CD1c-positive myeloid dendritic cell (primary cell): Measurements from ENCODE around the gene FANCL.
"Not testable (repeated sequence)": the region's sequence is repeated elsewhere in the genome, so short reads cannot be mapped to it uniquely, and the experiment has no call there.

Source experiments
- DNase-seq: peaks from one replicate; pipeline ENCODE4 v3.0.0-alpha.2; 2016; ENCODE audit errors: extremely low spot score

The FANCL gene

DNA sequence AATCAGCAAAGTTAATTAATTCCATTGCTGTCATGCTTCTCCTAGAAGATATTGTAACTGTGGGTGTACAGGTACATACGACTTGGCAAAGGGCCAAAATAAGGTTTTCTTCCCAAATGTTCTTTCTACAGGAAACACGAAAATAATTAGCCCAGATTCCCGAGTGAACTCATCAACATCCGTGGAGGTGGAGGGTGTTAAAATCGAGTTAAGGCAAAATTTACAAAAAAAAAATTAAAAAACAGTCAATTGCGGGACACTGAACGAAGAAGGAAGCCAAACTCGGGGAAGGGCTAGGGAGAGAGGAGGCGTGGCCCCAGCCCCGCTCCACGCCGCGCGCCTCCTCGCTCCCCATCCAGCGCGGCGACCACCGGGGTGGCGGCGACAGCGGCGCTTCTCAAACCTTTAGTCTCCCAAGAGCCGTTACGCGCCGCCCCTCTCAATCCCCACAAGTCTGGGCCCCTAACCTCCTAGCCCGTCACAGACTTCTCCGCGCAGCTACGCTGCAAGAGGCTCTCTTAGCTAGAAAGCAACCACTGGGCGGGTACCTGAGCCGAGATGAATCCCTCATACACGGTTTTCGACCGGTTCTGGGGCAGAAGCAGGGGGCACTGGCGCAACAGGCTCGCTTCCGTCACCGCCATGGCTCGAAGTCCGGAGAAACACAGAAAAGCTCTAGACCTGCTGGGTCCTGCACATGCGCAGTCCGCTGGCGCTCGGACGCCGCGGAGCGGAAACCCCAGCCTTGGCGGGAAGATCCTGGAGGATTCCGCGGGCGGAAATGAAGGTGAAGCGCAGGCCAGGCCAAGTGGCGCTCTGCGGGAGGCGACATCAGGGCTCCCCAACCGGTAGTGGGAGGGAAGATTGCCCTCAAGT, at the start of gene FANCL:
Gene FANCL (minus strand): TSS at position 656 of the 876 bp plus-strand sequence. CDS start 12 bp downstream, at position 644.
- peak; percentile 85 for DNase-seq

DNA sequence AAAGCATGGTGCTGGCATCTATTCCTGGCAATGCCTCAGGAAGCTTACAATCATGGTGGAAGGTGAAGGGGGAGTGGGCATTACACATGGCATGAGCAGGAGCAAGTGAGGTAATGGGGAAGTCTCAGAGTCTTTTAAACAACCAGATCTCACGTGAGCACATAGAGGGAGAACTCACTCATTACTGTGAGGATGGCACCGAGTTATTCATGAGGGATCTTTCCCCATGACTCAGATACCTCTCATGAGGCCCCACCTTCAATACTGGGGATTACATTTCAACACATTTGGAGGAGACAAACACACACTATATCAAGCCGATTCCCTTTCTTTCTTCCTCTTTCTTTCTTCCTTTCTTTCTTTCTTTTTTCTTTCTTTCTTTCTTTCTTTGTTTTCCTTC, 47.9 kb upstream of the FANCL start:
- no peak for DNase-seq

DNA sequence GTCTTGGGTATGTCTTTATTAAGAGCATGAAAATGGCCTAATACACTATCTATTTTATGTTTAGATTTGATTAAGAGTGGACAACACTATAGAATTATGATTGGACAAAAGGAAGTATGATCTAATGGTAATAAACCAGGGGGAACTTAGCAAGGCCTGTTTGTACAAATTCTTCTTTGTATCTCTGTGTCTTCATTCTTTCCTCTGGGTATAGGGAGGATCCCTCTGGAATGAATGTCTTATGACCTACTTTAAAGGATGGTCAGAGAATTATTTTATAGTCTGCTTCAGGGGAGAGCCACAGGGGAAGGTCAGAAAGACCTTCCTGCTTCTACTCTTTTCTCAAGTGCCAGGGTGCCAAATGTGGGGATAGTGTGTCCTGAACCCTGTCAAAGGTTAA, 42.8 kb upstream of the FANCL start:
- DNase-seq, result no peak

DNA sequence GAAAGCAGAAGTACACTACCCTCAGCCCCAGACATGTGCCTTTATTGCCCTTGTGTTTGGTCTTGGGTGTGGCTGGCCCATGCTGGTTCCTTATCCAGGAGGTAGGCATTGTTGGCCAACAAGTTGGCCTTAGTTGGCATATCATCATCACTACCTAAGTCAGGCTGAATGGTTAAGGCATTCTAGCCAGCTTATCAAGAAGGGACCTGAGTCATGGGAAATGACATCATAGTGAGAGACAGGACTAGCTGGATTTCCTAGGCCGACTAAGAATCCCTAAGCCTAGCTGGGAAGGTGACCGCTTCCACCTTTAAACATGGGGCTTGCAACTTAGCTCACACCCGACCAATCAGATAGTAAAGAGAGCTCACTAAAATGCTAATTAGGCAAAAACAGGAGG, 34.0 kb upstream of the FANCL start:
- not testable (repeated sequence) for DNase-seq

DNA sequence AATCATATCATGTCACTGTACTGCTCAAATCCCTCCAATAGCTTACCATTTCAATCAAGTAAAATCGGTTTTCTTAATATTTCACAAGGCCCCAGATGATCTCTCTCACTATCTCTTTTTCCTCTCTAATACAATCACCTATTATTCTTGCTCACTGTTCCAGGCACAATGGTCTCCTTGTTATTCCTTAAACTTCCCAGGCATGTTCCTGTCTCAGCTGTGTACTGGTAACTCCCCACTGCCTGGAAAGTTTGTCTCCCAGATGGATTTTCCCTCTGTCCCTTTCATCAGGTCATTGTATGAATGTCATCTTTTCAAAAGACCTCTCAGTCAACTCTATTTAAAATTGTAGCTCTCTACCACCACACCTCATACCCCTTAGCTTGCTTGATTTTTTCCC, 30.7 kb upstream of the FANCL start:
- DNase-seq, result no peak

DNA sequence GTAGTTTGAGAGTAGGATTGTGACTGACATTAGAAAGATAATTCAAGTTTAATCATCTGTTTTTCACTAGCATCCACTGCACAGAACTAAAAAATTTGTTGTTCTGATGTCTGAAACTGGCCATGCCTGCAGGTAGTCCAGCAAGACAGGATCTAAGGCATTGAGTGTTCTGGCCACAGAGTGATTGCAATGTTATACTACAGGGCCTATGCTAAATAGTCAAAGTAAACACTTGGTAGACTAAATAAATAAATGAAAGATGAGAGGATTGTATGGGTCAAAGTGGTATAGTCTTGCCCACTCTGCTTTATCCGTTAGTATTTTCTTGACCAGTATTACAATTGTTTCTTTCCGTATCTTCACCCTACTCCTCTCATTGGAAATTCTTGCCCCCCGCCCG, 27.6 kb upstream of the FANCL start:
- DNase-seq, result no peak

DNA sequence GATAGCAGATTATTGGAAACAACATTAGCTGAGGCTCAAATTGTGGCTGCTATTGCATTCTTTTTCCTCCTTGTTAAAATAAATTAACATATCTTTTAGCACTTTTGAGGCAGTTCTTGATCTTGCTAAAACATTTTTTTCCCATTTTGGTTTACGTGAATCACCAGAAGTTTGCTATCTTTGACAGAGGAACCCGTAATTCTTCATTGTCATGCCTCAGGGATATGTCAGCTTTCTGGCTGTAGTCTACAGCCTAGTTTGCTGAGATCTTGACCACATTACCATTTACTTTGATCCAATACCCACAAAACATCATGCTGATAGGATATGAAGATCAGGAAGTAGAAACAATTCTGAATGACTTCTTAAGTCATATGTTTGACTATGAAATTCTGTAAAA, 25.1 kb upstream of the FANCL start:
- DNase-seq, result no peak

DNA sequence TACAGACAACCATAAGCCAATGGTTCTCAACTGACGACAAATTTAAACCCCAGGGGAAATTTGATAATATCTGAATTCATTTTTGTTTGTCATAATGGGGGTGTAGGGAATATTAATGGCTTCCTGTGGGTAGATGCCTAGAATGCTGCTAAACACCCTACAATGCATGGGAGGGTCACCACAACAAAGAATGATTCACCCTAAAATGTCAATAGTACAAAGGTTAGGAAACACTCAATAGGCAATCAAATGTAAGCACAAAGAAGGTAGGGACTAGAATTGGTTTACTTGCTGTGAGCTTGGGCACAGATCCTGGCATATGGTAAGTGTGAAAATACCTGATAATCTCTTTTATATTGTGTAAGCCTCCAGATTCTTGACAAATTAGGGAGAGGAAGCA, 20.1 kb upstream of the FANCL start:
- DNase-seq, result no peak

DNA sequence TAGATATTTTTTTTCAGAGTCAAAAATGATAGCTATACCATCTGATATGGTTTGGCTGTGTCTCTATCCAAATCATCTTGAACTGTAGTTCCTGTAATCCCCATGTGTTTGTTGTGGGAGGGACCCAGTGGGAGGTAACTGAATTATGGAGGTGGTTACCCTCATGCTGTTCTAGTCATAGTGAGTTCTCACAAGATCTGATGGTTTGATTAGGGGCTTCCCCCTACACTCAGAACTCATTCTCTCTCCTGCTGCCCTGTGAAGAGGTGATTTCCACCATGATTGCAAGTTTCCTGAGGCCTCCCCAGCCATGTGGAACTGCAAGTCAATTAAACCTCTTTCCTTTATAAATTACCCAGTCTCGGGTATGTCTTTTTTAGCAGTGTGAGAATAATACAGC, 17.3 kb upstream of the FANCL start:
- DNase-seq, result not testable (repeated sequence)

DNA sequence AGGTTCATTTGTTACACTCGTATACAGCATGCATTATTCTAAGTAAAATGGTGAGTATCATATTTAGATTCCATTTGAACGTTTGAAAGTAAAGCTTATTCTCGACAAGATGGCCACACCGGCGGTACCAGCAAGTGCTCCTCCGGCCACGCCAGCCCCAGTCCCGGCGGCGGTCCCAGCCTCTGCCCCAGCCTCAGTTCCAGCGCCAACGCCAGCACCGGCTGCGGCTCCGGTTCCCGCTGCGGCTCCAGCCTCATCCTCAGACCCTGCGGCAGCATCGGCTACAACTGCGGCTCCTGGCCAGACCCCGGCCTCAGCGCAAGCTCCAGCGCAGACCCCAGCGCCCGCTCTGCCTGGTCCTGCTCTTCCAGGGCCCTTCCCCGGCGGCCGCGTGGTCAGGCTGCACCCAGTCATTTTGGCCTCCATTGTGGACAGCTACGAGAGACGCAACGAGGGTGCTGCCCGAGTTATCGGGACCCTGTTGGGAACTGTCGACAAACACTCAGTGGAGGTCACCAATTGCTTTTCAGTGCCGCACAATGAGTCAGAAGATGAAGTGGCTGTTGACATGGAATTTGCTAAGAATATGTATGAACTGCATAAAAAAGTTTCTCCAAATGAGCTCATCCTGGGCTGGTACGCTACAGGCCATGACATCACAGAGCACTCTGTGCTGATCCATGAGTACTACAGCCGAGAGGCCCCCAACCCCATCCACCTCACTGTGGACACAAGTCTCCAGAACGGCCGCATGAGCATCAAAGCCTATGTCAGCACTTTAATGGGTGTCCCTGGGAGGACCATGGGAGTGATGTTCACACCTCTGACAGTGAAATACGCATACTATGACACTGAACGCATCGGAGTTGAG, 10.4 kb upstream of the FANCL start:
- not testable (repeated sequence) for DNase-seq

DNA sequence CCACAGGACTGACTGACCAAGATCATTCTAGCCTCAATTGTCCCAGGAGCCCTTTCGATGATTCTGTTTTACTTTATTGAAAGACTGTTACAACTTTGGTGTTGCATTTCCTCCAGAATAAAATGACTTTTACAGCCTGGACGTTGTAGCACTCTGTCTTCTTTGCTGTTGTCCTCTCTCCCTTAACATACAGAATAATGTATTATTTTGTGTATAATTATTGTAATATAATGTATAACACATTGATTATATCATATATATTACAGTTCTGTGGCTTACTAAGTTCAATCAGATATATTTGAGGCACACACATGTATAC, 380 bp upstream of the FANCL start:
- no peak for DNase-seq

DNA sequence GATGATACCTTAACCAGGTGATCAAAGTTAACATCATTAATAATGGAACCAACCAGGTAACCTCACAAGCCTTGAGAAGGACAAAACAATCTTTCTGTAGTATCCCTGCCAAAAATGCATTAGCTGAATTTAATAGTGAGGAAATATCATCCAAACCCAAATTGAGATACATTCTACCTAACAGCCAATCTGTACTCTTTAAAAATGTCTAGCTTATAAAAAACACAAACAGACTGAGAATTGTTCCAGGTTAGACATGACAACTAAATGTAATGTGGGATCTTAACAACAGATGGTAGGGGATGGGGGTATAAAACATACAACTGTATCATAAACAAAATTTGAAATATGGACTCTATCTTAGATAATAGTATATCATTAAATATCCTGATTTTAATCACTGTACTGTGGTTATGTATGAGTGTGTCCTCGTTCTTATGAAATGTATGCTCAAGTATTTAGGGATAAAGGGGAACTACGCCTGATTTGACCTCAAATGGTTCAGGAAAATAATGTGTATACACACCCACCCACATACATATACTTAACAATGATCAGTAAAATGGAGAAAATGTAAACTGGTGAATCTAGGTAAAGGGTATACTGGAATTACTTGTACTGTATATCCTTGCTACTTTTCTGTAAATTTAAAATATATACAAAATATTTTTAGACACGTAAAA, 1.7 kb downstream of the FANCL start:
- peak; percentile 38 for DNase-seq

DNA sequence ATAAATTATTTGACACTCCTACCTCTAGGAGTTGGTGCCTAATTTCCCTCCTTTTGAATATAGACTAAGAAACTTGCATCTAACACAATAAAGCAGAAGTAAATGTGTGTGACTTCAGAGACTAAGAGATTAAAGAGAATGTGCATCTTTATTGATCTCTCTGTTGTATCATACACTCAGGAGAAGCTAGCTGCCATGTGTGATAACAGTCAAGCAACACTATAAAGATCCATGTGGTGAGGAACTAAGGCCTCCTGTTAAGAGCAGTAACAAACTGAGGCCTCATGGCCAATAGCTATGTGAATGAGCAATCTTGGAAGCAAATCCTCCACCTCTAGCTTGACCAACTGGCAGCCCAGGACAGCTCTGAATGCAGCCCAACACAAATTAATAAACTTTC, 3.4 kb downstream of the FANCL start:
- DNase-seq, result no peak

DNA sequence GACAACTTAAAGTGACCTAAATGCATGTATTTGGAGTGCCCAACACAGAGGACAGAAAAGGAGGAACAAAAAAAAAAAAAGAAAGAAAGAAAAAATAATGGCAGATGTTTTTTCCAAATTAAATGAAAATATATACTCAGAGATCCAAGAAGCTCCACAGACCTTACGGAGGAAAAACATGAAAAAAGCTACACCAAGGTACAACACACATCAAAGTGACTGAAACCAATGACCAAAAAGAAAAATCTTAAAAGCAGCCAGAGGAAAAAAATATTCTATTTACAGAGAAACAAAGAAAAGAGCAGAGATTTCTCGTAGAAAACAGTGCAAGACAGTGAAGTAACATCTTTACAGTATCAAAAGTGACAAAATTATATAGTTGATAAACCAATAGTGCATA, 5.1 kb downstream of the FANCL start:
- no peak for DNase-seq

DNA sequence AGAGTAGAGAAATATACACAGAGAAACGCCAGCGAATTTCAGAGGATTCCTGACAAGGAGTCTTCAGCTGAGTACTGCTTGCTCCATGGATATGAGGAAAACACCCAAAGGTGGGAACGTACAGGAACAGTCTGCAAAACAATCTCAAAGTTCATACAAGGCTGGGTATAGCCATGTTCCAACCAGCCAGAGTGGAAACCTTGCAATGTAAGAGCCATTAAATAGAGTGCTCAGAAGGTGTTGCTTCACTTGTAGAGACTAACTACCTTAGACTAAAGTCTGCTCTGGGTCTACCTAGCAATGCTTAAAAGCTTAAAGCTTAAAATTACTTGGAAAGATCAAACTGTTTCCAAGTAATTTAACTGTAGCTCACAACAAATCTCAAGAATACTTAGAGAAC, 6.0 kb downstream of the FANCL start:
- DNase-seq, result no peak

DNA sequence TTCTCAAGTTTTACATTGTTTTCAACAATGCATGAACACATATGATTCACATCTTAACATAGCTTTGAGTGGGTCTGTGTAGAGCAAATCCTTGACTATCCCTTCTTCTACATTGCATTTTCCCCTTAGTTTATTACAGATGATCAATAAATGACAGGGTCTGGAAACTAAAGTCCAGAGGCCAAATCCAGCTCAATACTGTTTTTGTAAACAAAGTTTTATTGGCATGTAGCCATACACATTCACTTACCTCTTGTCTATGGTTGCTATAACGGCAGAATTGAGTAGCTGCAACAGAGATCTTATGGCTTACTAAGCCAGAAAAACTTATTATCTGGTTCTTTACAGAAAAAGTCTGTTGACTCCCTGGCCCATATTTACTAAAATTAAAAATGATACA, 12.8 kb downstream of the FANCL start:
- no peak for DNase-seq

DNA sequence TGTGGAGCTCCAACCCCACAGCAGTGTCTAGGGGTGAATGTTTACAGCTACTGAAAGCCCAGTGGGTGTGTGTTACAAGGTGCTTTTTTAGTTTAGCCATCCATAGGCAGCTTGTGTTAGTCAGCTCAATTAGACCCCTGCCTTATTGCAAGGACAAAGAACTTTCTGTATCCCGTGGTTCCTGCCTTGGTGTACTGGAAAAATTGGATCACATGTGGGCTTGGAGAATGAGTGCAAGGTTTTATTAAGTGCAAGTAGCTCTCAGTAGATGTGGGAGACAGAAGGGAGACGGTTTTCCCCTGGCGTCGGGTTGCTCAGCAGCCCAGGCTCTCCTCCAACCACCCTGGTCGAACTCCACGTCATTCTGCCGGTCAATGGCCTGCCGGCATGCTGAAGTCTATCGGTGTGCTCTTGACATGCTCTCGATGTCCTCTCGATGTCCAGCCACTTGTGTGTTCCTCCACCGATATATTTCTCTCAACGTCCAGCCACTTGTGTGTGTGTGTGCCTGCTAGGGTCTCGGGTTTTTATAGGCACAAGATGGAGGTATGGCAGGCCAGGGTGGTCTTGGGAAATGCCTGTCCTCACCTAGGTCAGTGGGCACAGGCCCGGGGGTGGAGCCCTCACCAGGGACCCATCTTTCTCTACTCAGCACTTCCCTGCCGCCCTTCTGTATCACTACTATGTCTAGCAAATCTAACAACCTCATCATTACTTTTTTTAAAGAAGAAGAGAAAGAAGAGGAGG, 13.8 kb downstream of the FANCL start:
- DNase-seq, result no peak

DNA sequence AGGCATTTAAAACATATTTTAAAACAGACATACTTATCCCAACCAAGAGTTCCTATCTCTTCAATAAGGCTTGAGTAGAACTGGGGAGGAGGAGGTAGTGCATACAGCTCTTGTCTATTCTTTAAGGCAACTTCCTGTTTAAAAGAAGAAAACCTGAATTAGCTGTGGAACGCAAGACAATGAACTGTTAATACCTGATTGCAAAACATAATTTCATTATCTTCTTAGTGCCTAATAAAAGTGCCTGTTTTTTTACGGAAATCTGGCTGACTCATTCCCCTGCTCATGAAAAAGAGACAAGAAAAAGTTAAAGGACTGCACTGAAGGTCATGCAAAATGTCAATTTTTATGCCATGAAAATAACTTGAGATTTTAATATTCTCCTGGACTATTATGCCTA, 19.2 kb downstream of the FANCL start:
- no peak for DNase-seq

DNA sequence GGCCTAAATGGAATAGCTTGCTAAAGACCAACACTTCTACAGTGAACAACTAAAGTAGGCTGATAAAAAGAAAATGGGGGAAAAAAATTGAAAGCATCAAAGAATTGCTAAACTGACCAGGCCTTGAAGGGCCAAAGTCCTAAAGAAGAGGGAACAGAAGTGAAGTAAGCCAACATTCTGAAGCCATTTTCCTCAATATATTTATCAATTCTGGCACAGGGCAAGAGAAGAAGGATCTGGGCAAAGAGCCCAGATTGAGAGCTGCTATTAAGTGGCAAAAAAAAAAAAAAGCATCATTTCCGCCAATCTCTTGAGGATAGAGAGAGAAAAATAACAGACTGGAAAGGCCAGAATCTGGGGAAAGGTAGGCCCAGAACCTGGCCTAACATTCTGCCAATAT, 25.7 kb downstream of the FANCL start:
- DNase-seq, result no peak

DNA sequence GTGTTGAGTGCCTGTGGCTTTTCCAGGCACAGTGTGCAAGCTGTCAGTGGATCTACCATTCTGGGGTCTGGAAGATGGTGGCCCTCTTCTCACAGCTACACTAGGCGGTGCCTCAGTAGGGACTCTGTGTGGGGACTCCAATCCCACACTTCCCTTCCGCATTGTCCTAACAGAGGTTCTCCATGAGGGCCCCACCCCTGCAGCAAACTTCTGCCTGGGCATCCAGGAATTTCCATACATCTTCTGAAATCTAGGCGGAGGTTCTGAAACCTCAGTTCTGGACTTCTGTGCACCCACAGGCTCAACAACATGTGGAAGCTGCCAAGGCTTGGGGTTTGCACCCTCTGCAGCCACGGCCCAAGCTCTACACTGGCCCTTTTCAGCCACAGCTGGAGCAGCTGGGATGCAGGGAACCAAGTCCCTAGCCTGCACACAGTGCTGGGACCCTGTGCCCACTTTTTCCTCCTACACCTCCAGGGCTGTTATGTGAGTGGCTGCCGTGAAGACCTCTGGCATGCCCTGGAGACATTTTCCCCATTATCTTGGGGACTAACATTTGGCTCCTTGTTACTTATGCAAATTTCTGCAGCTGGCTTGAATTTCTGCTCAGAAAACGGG, 30.1 kb downstream of the FANCL start:
- DNase-seq, result not testable (repeated sequence)

DNA sequence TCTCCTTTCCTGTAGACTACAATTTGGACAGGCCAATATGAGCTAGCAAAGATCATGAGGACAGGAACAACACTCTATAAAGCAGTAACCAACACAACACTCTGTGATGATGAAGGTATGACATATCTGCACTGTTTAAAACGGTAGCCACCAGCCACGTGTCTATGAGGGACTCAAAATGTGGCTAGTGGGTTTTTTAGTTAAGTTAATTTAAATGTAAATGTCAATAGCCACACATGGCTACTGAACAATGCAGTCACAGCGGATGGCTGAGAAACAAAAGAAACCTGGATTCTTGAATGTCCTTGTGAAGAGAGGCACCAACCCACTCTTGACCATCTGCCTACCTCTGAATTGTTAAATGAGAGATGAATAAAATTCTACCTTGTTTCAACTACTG, 33.9 kb downstream of the FANCL start:
- DNase-seq, result no peak
